Raji (cell line): ENCODE measurements around the gene ACSBG1.

ENCODE experiments used
- POLR2A ChIP-seq: IDR thresholded peaks from 2 replicates; pipeline ENCODE4 v1.6.1; 2011; ENCODE audit warnings: low read depth, low read length, control low read depth; ENCODE audit not compliant: insufficient read depth

Gene ACSBG1

GRCh38 chr15:78234515-78235040 is at the start of gene ACSBG1:
ACSBG1 (minus strand) TSS chr15:78234565; CDS start chr15:78234501, 64 bp downstream.
- TF ChIP-seq POLR2A = no peak

- no peak for TF ChIP-seq POLR2A
Measured at GRCh38 chr15:78282324-78282723, 48.0 kb upstream of the ACSBG1 start.

GRCh38 chr15:78280319-78281072 is 46.1 kb upstream of the ACSBG1 start:
- no peak for TF ChIP-seq POLR2A

- TF ChIP-seq POLR2A = no peak
Measured at GRCh38 chr15:78276064-78276943, 41.9 kb upstream of the ACSBG1 start.

GRCh38 chr15:78274994-78275393 is 40.6 kb upstream of the ACSBG1 start:
- no peak for TF ChIP-seq POLR2A

GRCh38 chr15:78272776-78273175 is 38.4 kb upstream of the ACSBG1 start:
- TF ChIP-seq POLR2A = no peak

GRCh38 chr15:78272316-78272715 is 38.0 kb upstream of the ACSBG1 start:
- TF ChIP-seq POLR2A = no peak

- TF ChIP-seq POLR2A = no peak
Measured at GRCh38 chr15:78266806-78267205, 32.4 kb upstream of the ACSBG1 start.

- TF ChIP-seq POLR2A = no peak
Measured at GRCh38 chr15:78266229-78266628, 31.9 kb upstream of the ACSBG1 start.

GRCh38 chr15:78265752-78266224 is 31.4 kb upstream of the ACSBG1 start:
- no peak for TF ChIP-seq POLR2A

- TF ChIP-seq POLR2A = no peak
Measured at GRCh38 chr15:78265137-78265460, 30.7 kb upstream of the ACSBG1 start.

GRCh38 chr15:78264304-78265136 is 30.2 kb upstream of the ACSBG1 start, which contains the start of gene DNAJA4:
DNAJA4 (plus strand) TSS chr15:78264562; CDS start chr15:78264764, 202 bp downstream.
- TF ChIP-seq POLR2A = no peak

- TF ChIP-seq POLR2A = no peak
Measured at GRCh38 chr15:78263907-78264303, 29.5 kb upstream of the ACSBG1 start.

- no peak for TF ChIP-seq POLR2A
Measured at GRCh38 chr15:78263351-78263781, 29.0 kb upstream of the ACSBG1 start.

GRCh38 chr15:78261062-78261461 is 26.7 kb upstream of the ACSBG1 start:
- no peak for TF ChIP-seq POLR2A
